ENCODE results near the gene MED13L. TPM values are rescaled to one million over a fixed set of nuclear protein-coding genes. Genes with fewer than 3 reads are reported as not detected.
A peak's percentile ranks its signal among the peaks of the same experiment; 100 is the strongest.

MED13L gene
- polyA plus RNA-seq, 1 donor, result 83.4 TPM

DNA sequence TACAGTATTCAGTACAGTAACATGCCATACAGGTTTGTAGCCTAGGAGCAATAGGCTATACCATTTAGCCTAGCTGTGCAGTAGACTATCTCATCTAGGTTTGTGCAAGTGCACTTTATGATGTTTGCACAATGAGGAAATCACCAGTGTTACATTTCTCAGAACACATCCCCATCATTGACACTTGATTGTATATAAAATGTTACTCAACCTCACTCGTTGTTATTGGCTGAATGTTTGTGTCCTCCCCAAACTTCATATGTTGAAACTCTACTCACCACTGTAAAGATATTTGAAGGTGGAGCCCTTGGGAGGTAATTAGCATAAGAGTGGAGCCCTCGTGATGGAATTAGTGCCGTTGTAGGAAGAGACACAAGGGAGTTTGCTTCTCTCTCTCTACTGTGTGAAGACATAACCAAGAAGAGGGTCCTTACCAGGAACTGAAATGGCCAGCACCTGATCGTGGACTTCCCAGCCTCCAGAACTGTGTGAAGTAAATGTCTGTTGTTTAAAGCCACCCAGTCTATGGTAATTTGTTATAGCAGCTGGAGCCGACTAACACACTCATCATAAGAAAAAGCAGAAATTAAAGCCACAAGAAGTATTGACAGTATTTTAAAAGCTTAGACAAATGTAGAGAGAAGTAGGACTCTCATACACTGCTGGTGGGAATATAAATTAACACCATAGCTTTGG, 3.2 kb upstream of the MED13L start:
- DNase-seq, result no peak

DNA sequence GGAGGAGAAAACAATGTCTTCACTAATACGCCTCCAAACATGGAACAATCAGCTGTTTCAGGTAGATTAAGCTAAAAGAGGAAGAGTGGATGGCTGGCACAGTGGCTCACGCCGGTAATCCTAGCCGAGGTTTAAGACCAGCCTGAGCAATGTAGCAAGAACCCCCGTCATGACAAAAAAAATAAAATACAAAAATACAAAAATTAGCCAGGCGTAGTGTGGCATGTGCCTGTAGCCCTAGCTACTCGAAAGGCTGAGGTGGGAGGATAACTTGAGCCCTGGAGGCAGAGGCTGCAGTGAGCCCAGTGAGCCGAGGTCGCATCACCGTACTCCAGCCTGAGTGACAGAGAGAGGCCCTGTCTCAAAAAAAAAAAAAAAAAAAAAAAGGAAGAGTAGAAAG, 1.2 kb upstream of the MED13L start:
- no peak for DNase-seq

DNA sequence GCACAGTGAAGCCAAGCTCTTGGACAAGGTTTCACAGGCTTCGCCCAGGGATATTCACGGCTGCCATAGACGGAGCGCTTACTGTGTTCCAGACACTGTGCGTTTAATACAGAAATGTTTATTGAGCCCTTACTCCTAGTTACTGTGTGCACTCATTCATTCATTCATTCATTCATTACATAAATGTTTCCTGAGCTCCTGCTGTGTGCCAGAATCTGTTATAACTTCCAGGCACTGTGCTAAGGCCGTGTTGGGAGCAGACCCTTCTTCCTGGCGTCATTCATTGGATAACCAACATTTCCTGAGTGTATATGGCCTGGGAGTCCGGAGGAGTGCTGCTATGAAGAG, 760 bp upstream of the MED13L start:
- no peak for DNase-seq

DNA sequence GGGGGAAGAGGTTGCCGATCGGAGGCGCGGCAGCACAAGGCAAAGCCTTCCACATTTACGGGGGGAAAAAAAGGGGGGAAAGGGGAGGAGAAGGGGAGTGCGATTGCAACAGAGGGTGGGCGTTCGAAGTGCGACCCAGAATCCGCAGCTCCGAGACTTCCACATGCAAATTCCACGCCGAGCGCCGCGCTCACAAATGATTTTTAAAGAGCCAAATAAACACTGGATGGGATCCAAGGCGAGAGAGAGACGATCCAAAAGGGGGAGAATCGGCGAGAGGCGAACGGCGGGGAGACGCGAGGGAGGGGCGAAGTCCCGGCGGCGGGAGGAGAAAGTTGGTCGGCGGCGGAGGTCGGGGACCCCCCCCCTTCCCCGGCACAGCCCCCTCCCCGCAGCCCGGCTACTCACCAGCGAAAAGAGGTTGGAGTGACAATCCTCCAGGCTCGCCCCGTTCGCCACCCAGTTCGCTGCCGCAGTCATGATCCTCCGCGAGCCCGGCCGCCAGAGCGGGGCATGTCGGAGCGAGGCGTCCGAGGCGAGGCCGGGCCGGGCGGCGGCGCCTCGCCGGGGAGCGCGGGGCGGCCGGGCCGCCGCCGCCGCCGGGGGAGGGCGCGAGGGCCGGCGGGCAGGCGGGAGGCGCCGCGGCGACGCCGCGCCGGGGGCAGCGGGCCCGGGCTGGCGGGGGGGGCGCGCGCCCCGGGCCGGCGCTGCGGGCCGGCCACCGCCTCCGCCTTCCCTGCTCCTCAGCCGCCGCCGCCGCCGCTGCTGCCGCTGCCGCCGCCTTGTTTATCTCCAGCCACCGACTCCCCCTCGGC, 634 bp downstream of the MED13L start:
- DNase-seq, result peak; percentile 71

DNA sequence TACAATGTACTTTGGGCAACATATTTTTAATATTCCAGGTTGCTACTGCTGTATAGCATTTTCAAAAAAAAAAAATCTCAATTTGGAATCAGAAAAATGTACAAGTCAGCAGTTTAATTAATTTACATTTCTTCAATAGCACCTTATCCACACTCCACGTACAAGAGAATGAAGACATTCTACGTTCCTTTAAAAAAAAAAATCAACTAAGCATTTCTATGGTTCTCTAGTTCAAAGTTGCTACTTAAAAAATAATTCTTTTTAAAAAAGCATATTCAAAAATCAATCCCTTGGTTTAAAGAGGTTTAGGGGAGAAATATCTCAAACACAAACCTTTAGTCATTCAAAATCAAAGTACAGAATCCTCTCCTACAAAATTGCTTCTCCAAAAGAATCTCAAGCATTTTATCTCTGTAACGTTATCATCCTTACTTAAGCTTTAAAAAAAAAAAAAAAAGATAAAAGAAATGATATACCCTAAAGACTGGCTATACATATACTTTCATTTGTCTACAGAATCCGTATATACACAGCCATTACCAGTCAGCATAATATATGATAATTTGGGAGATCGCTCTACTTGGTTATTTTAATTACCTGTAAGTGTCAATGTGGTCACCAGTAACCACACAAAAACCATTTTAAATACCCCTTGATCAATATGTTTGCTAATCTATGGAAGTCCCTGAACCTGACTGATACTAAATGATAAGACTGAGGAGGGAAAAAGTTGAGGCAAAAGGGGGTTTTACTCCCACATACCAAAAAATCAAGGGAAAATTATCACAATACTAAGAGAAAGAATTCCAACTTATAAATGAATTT, 2.7 kb downstream of the MED13L start:
- no peak for DNase-seq

DNA sequence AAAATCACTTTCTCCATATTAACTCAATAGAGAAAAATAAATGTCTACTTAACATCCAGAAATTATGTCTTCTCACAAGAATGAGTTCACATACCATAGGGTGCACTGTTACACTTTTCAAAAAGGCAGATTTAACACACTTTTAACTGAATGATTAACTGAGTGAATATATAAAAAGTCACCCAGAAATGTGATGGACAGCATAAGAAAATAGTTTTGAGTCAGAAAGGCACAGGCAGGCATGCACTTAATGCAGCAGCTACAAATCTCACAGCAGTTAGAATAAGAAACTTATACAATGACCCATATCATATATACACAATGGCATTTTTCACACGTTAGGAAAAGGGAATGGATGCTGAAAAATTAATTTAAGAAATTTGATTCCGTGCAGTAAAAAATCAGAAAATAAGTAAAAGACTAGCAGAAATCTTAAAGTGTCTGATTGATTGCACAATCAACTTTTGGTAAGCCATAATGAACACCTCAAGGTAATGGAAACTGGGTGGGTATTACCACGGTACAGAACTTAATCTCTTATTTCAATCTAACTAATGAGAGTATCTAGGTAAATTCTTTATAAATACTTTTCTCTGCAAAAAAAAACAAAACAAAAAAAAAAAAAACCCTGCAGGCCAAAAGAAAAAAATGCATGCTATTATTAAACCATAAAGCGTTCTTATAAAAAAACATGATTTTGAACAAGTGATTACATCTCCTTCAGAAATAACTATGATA, 3.5 kb downstream of the MED13L start:
- no peak for DNase-seq

DNA sequence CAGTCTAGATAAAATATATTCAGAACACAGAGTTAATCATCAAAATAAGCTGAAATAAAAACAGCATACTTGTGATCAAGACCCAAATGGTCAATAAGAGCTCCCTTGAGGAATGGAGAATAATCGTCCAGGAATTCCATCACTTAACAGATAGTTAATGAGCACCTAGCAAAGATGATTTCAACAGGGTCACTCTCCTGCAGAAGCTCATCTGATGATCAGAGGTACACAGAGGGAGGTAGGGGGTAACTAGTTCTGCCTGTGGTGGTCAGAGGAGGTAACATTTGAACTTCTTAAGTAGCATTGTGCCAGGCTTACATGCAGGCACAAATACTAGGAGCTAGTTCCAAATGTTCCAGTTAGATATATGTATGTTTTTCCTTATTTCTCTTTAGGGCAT, 9.5 kb downstream of the MED13L start:
- no peak for DNase-seq

DNA sequence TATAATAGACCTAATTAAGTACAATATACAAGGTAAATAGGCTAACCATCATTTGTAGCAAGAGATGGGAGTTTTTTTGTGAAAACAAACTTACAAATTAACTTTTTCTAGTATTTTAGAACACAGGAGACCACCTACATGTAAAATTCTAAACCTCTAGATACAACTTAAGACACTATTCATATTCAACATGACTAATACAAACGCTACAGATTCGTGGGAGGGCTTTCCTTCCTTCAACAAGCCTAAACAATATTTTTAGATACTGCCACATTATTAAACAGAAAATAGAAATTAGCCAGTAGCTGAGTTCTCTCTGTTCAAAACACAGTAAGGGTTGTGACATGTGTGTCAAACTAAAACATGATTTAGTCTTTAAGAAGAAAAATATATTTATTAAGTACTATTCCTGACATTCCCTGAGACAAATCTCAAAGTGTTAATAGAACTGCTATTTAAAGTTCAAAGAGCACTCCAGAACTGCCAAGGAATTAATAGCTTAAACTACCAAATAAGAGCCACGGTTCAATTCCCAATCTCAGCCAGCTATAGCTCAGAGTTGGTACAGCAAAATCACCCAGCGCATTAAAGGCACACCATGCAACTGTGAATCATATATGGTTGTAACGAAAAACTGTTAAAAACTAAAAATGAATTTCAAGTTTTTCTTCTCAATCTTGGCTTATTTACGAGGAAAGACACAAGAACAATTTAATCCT, 10.7 kb downstream of the MED13L start:
- no peak for DNase-seq

DNA sequence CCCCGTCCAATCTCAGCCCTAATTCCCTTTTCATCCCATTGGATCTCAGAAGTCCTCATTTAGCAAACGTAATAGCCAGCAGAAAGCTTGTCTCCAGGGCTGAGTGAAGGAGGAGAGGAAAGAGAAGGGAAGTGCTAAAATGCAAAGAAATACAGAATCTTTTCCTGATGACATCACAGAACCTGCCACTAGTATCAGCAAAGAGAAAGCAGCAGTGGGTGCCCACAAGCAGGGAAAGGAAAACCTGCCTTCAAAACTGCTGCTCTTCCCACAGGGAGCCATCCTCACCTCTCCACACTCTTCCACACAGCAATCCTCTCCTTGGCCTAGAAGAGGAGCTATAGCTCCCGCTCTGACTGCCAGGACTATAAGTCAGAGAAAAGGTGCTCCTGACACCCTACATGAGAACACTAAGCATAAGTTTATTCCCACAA, 11.3 kb downstream of the MED13L start:
- DNase-seq, result no peak

DNA sequence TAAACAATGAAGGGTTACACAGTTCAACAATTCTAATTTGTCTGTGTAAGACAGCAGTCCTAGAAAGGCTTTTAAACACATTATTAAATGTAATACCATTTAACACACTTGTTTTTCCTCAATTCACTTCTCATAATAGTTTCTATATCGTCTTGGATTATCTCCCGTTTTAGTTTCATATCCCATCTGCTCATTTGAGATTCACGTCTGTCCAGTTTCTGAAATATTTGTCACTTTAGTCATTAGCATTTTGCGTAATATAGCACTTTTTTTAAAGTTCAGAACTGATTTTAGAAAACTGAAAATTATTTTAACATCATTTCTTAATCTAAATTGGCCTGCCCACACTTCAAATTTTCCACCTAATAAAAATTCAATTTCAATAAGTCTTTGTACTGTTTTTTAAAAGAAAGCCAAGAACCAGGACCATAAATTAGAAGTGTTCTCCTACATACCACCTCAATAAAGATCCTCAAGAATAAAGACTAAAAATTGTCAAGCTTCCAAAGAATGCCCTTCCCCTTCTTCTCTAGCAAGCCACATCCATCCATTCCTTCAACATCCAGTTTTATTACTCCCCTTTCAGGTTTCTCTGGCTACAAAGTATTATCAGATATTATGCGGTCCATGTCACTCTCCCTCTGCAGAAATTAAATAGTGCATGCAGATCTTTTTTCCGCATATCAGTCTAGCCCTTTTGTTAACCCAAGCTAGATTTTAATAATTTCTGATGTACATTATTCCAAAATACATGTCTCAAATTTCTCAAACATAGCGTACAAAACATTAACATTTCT, 11.9 kb downstream of the MED13L start:
- DNase-seq, result no peak

DNA sequence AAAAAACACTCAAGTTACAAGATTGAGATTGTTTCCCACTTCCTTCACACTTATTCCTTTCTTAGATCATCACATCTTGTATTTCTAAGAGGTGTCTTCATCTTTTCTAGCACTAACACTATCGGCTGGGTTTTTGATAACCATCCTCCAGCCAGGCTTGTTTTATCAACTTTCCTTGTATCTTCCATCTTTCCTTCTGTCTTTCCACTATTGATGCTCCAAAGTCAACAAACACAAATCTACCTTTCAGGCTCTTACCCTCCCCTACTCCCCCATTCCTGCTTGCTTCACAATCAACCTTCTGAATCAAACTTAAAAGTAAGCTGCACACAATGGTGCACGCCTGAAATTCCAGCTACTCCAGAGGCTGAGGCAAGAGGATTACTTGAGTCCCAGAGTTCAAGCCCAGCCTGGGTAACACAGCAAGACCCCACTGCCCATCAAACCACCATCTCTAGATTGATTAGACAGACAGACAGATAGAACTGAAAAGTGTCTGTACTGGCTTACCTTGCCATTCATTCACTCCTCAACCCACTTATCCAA, 12.9 kb downstream of the MED13L start:
- no peak for DNase-seq

DNA sequence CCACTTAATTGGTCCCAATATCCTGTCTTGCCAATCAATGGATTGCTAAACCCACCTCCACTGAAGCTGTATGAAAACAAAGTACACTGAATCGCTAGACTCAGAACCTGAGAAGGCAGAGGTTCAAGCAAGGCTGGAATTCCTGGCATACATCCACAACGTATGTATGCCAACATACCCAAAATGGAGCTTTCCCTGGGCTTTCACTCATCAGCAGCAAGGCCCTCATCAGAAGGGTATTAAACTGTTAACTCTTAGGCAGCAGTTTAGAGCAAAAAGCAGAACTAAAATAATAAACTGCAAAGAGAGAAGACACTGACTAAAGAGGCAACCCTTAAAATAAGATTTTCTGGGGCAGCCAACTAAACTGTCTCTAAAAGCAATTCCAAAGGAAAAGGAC, 13.6 kb downstream of the MED13L start:
- no peak for DNase-seq

DNA sequence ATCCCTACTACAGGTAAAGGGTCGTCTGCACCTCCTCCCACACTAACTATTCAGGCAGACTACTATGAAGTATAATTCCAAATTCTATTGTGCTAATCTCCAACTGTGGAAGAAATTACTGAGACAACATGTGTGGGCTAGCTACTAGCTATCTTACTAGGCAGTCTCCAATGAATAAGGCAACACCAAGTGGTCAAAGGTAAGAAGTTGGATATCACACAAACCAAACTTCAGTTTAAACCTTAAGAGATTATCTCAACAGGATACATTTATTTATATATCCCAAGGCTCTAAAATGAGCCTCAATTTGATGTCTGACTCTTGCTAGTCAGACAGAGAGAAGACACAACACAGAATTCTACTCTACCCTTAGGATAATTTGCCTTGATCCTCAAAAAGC, 14.1 kb downstream of the MED13L start:
- DNase-seq, result no peak

DNA sequence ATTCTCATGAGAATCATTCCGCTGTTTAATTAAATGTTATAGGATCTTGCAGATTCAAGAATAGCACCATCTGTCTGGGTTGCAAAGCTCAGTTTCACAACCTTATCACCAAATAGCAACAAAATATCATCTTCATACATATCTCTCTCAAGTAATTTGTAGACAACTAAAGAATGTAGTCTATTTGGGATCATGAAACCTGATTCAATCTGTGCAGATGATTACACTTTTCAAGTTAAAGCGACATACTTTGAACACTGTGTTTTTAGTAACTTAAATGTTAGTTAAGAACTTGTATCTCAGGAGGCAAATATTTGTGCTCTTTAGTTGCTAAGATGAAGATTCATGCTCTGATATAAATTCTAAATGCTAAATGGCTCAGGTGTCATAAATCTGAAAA, 14.8 kb downstream of the MED13L start:
- no peak for DNase-seq

DNA sequence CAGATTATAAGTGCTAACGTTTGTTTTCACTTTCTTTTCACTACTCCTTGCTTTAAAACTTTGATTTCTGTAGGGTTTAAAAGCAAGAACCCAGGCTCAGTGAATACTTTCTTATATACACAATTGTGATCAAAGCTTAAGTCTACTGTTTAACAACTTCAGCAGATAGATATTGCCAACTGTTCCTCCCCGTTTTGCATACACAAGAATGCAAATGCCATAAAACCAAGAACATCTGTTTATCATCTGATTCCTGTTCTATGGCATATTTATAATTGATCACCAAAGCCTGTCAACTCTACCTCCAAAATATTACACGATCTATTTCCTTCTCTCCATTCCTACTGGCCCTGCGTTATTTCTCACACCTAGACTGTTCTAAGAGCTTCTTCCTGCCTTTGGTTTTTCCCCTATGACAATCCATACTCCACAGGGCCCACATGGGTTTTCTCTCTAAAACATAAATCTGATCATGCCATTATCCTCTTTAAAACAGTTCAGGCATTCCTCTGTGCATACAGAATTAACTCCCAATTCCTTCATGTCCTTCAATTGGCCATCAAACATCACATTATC, 15.9 kb downstream of the MED13L start:
- DNase-seq, result no peak

DNA sequence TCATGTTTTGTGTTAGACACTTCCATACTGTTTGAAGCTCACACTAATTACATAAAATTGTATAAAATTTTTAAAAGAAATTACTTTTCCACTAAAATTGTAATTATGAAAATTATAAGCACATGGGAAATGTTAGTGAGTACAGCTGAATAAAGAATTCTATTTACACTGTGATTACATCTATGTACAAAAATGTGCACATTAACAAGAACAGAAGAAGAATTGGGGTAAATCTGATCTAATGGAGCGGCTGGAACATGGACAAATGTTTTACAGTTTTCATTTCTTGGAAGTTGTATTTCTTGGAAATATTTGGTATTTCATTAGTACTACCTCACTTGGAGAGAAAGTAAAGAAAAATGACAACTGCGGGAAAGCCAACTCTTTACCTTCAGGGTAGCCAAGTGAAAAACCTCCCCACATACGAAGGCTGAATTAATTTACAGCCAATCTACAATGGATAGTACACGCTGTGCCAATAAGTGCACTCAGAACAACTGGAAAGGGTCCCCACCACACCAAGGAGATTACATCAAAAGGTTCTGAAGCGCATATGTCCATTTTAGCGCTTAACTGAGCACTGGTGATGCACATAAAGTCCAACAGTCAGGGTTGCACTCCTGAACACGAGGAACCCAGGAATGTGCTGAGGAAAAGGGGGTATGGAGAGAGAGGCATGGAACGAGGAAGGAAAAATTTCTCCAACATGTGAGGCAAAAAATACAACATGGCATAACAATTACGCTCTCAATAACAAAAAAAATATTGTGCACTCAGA, 17.5 kb downstream of the MED13L start:
- no peak for DNase-seq

DNA sequence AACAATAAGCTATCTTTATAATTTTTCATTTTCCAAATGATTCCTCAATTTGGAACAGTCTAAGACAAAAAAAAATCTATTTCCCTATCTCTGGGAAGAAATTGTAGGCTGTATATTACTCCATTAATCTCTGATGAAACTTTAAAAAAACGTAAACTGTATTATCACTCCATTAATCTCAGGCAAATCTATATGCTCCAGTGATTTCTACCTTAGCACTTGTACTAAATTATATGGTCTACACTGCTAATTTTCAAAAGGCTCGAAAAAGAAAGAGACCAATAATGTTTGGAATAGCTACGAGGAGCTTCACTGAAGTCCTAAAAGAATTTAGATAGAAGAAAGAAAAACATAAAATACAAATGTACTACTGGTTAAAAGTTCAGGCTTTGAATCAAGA, 19.7 kb downstream of the MED13L start:
- no peak for DNase-seq

DNA sequence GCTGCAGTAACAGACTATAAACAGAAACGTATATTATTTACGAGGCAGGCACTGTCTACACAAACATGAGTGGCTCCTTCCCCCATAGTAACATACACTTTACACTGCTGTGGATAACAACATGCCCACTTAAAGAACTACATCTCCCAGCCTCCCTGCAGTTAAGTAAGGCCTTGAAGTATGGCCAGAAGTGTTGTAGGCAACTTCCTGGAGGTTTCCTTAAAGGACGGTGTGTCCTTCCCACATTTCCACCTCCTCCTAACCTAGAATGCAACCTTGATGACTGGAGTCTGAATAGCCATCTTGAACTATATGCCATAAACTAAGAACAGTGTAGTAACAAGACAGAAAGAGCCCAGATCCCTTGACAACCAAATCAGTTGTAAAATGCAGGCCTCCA, 20.3 kb downstream of the MED13L start:
- no peak for DNase-seq

DNA sequence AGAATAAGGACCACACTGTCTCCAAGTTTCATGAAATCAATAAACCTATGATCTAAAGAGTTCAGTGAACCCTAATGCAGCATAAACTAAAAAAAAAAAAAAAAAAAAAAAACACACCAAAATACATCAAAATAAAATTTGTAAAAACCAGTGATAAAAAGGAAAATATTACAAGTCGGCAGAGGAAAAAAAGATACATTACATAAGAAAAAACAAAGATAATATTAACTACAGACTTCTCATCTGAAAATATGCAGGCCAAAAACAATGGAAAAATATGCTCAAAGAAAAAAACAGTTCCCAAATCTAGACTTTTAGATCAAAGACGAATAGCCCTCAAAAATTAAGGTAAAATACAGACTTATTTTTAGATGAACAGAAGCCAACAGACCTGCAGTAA, 27.6 kb downstream of the MED13L start:
- DNase-seq, result no peak

Data from left kidney (tissue), 2 donors.